VCaP (cell line): ENCODE results near the gene TFCP2.

Experiments
- H3K27ac ChIP-seq: fragments of 450-650 bp; 2 replicates; pipeline ENCODE4 v1.5.1; 2017
- CTCF ChIP-seq: fragments of 450-650 bp; conservative IDR thresholded peaks from 2 replicates; pipeline ENCODE4 v1.5.1; 2017; ENCODE audit warnings: mild to moderate bottlenecking, moderate library complexity

TFCP2 gene

GRCh38 chr12:51077930-51078329 lies 95.0 kb downstream of the TFCP2 start:
- H3K27ac ChIP-seq, result peak overlapping the region; percentile 38
- TF ChIP-seq CTCF, result no peak

GRCh38 chr12:51076236-51076930 lies 96.6 kb downstream of the TFCP2 start:
- no peak overlapping the region for H3K27ac ChIP-seq
- TF ChIP-seq CTCF, result no peak

- H3K27ac ChIP-seq, result no peak overlapping the region
- TF ChIP-seq CTCF, result no peak
These were observed 97.5 kb downstream of the TFCP2 start for GRCh38 chr12:51075390-51075789.

GRCh38 chr12:51071663-51072062 lies 101.3 kb downstream of the TFCP2 start:
- H3K27ac ChIP-seq, result no peak overlapping the region
- no peak for TF ChIP-seq CTCF

GRCh38 chr12:51070004-51070403 lies 102.9 kb downstream of the TFCP2 start:
- TF ChIP-seq CTCF, result no peak
- no peak overlapping the region for H3K27ac ChIP-seq

- TF ChIP-seq CTCF, result no peak
- H3K27ac ChIP-seq, result no peak overlapping the region
These were observed 105.2 kb downstream of the TFCP2 start for GRCh38 chr12:51067771-51068170.

GRCh38 chr12:51067229-51067628 lies 105.7 kb downstream of the TFCP2 start:
- H3K27ac ChIP-seq, result no peak overlapping the region
- no peak for TF ChIP-seq CTCF
